GM18861 (cell line): Measurements from ENCODE around the gene PPP2R5C.
"Not testable (repeated sequence)": the region's sequence is repeated elsewhere in the genome, so short reads cannot be mapped to it uniquely, and the experiment has no call there.

ENCODE experiments used
- ATAC-seq: cut with Tn5 transposase; IDR thresholded peaks from one replicate; pipeline ENCODE4 v1.9.1; 2021; ENCODE audit not compliant: unreplicated experiment

PPP2R5C gene

GRCh38 chr14:101761032-101761880 lies at the start of gene PPP2R5C:
Gene PPP2R5C, plus strand, starts transcription at chr14:101761709. Its CDS starts 185 bp downstream, at chr14:101761894.
- peak; percentile 41 for ATAC-seq

- not testable (repeated sequence) for ATAC-seq
Observed at GRCh38 chr14:101711857-101712233, 49.7 kb upstream of the PPP2R5C start.

GRCh38 chr14:101712341-101712740 lies 49.2 kb upstream of the PPP2R5C start:
- not testable (repeated sequence) for ATAC-seq

GRCh38 chr14:101713091-101713490 lies 48.4 kb upstream of the PPP2R5C start:
- ATAC-seq, result not testable (repeated sequence)

GRCh38 chr14:101713621-101714349 lies 47.7 kb upstream of the PPP2R5C start:
- ATAC-seq, result no peak

GRCh38 chr14:101714394-101714793 lies 47.1 kb upstream of the PPP2R5C start:
- ATAC-seq, result no peak

GRCh38 chr14:101715210-101716076 lies 46.1 kb upstream of the PPP2R5C start:
- no peak for ATAC-seq

- no peak for ATAC-seq
Observed at GRCh38 chr14:101716077-101716950, 45.2 kb upstream of the PPP2R5C start.

GRCh38 chr14:101716956-101717662 lies 44.4 kb upstream of the PPP2R5C start:
- ATAC-seq, result no peak

GRCh38 chr14:101717663-101718490 lies 43.6 kb upstream of the PPP2R5C start:
- ATAC-seq, result no peak

- no peak for ATAC-seq
Observed at GRCh38 chr14:101719045-101719645, 42.4 kb upstream of the PPP2R5C start.

- no peak for ATAC-seq
Observed at GRCh38 chr14:101719708-101720107, 41.8 kb upstream of the PPP2R5C start.

GRCh38 chr14:101721111-101721510 lies 40.4 kb upstream of the PPP2R5C start:
- ATAC-seq, result no peak

- no peak for ATAC-seq
Observed at GRCh38 chr14:101721951-101722661, 39.4 kb upstream of the PPP2R5C start.

GRCh38 chr14:101723061-101723595 lies 38.4 kb upstream of the PPP2R5C start:
- ATAC-seq, result no peak

GRCh38 chr14:101725652-101726051 lies 35.9 kb upstream of the PPP2R5C start:
- ATAC-seq, result not testable (repeated sequence)

- ATAC-seq, result no peak
Observed at GRCh38 chr14:101726295-101726953, 35.1 kb upstream of the PPP2R5C start.
